GM18508 (cell line): Measurements from ENCODE around the gene CHCHD6.

Experiments
- ATAC-seq: cut with Tn5 transposase; IDR thresholded peaks from one replicate; pipeline ENCODE4 v1.9.1; 2021; ENCODE audit warnings: moderate number of reproducible peaks; ENCODE audit not compliant: insufficient read depth, unreplicated experiment

The CHCHD6 gene

GRCh38 chr3:126998320-126998719, 294.3 kb downstream of the CHCHD6 start:
- no peak for ATAC-seq

GRCh38 chr3:126998728-126999127, 294.7 kb downstream of the CHCHD6 start:
- ATAC-seq, result no peak

GRCh38 chr3:126999383-126999782, 295.3 kb downstream of the CHCHD6 start:
- no peak for ATAC-seq

- no peak for ATAC-seq
These were observed 296.1 kb downstream of the CHCHD6 start for GRCh38 chr3:127000119-127000518.

- no peak for ATAC-seq
These were observed 296.7 kb downstream of the CHCHD6 start for GRCh38 chr3:127000761-127001160.

- no peak for ATAC-seq
These were observed 297.6 kb downstream of the CHCHD6 start for GRCh38 chr3:127001486-127002194.

- ATAC-seq, result no peak
These were observed 298.4 kb downstream of the CHCHD6 start for GRCh38 chr3:127002195-127003174.

- no peak for ATAC-seq
These were observed 299.1 kb downstream of the CHCHD6 start for GRCh38 chr3:127003175-127003555.

GRCh38 chr3:127003601-127004280, 299.7 kb downstream of the CHCHD6 start:
- ATAC-seq, result no peak

GRCh38 chr3:127004641-127005397, 300.8 kb downstream of the CHCHD6 start:
- no peak for ATAC-seq

- no peak for ATAC-seq
These were observed 301.9 kb downstream of the CHCHD6 start for GRCh38 chr3:127005864-127006500.

- no peak for ATAC-seq
These were observed 302.9 kb downstream of the CHCHD6 start for GRCh38 chr3:127006781-127007436.

GRCh38 chr3:127008236-127008635, 304.2 kb downstream of the CHCHD6 start:
- ATAC-seq, result no peak

- ATAC-seq, result no peak
These were observed 305.5 kb downstream of the CHCHD6 start for GRCh38 chr3:127009531-127009930.
